Activated effector memory CD4-positive, alpha-beta T cell treated with anti-CD3 and anti-CD28 coated beads, Interleukin-2, amount 50 U/mL, for 16 hours (primary cell): ENCODE data around the gene HHATL.
A peak's percentile ranks its signal among the peaks of the same experiment; 100 is the strongest.

Experiments
- DNase-seq: peaks from one replicate; pipeline ENCODE4 v3.0.0-alpha.2; 2020

HHATL gene

GRCh38 chr3:42712344-42712648, 9.7 kb upstream of the HHATL start:
- peak; percentile 36 for DNase-seq

- DNase-seq: peak; percentile 39
Observed at GRCh38 chr3:42711491-42712343, 9.1 kb upstream of the HHATL start.

- DNase-seq: no peak
Observed at GRCh38 chr3:42710323-42711021, 7.9 kb upstream of the HHATL start.

- peak; percentile 49 for DNase-seq
Observed at GRCh38 chr3:42709621-42710020, 7.0 kb upstream of the HHATL start.

- DNase-seq: peak; percentile 50
Observed at GRCh38 chr3:42708611-42709151, 6.1 kb upstream of the HHATL start.

- DNase-seq: peak; percentile 42
Observed at GRCh38 chr3:42707620-42708355, 5.2 kb upstream of the HHATL start.

- peak; percentile 42 for DNase-seq
Observed at GRCh38 chr3:42706721-42707619, 4.4 kb upstream of the HHATL start.

GRCh38 chr3:42705962-42706585, 3.5 kb upstream of the HHATL start:
- peak; percentile 16 for DNase-seq

GRCh38 chr3:42705058-42705767, 2.6 kb upstream of the HHATL start:
- DNase-seq: peak; percentile 48

GRCh38 chr3:42704136-42704841, 1.7 kb upstream of the HHATL start:
- peak; percentile 59 for DNase-seq

- peak; percentile 55 for DNase-seq
Observed at GRCh38 chr3:42703695-42704025, 1.1 kb upstream of the HHATL start.

- DNase-seq: peak; percentile 42
Observed at GRCh38 chr3:42702982-42703694, 540 bp upstream of the HHATL start.

- DNase-seq: peak; percentile 83
Observed at GRCh38 chr3:42701371-42702065, 1.1 kb downstream of the HHATL start.

GRCh38 chr3:42700366-42701288, 2.0 kb downstream of the HHATL start:
- DNase-seq: peak; percentile 37

GRCh38 chr3:42699511-42699971, 3.1 kb downstream of the HHATL start:
- DNase-seq: peak; percentile 57

GRCh38 chr3:42698911-42699230, 3.7 kb downstream of the HHATL start:
- peak; percentile 61 for DNase-seq

- peak; percentile 53 for DNase-seq
Observed at GRCh38 chr3:42698216-42698910, 4.2 kb downstream of the HHATL start.
